GM20431 (cell line): Measurements from ENCODE around the gene KPNA6.
"Not testable (repeated sequence)": the region's sequence is repeated elsewhere in the genome, so short reads cannot be mapped to it uniquely, and the experiment has no call there.

Experiments used
- in situ Hi-C: fragments of 300-500 bp; cut with MseI, MboI; formaldehyde crosslinking; loops from one replicate; pipeline ENCODE4 v1.15.0; 2020; ENCODE audit warnings: low sequenced_read_pairs; ENCODE audit not compliant: unreplicated experiment

KPNA6 gene

DNA sequence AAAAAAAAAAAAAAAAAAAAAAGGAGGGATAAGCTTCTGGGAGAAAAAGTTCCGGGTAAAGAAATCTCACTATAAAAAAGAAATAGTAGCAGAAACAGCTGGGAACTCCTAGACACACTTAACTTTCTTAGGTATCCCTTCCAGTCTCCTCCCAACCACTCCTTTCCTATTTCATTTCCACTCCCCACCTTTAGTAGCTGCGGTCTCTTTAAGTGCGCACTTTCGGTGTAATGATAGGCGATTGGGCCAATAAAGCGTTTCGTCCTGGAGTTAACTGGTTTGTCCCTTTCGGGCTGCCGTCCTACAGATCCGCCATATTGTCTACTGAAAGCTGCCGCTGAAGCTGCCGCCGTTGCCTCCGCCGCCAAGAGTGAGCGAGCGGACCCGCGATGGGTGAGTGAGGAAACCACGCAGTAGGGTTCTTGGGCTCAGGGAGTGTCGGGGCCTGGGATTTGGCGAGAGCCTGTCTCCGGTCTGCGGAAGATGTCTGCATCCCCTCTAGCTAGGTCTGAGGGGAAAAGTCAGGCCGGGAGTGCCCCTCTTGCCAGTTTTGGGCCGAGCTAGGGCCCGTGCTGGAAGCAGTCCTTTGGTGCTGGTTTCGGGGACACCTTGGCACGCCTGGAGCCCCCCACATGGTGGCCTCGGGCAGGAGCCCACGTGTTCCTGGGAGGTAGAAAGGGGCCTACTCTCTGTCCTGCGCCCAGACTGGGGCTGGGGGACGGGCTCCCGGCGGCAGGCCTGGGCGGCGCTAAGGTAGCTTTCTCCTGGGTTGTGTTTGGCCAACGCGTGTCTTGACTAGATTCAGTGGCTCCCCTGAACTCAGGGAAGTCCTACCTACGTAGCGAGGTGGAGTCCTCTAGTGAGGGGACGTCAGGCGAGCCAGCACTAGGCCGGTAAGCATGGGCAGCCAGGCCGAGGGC lies at the start of gene KPNA6:
Gene KPNA6, plus strand, starts transcription at position 315 of the 920 bp plus-strand sequence. Its CDS starts 75 bp downstream, at position 390.
- in situ Hi-C loops: no loop called here

- in situ Hi-C loops: no loop called here
Measured at GRCh38 chr1:32060914-32061313, 46.9 kb upstream of the KPNA6 start.

GRCh38 chr1:32062867-32063230 lies 45.0 kb upstream of the KPNA6 start:
- in situ Hi-C loops: no loop called here

GRCh38 chr1:32063261-32063681 lies 44.6 kb upstream of the KPNA6 start:
- in situ Hi-C loops: no loop called here

DNA sequence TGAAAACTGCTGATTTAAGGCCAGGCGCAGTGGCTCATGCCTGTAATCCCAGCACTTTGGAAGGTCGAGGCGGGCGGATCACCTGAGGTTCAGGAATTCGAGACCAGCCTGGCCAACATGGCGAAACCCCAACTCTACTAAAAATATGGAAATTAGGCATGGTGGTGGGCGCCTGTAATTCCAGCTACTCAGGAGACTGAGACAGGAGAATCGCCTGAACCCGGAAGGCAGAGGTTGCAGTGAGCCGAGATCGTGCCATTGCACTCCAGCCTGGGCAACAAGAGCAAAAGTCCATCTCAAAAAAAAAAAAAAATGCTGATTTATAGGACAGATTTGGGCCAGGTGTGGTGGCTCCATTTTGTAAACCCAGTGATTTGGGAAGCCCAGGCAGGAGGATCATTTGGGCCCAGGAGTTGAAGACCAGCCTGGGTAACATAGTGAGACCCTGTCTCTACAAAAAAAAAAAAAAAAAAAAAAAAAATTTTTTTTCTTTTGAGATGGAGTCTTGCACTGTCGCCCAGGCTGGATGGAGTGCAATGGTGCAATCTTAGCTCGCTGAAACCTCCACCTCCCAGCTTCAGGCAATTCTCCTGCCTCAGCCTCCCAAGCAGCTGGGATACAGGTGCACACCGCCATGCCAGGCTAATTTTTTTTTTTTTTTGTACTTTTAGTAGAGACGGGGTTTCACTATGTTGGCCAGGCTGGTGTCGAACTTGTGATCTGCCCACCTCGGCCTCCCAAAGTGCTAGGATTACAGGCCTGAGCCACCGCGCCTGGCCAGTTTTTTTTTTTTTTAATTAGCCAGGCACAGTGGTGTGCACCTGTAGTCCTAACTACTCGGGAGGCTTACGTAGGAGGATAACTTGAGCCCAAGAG lies 42.0 kb upstream of the KPNA6 start:
- in situ Hi-C loops: not testable (repeated sequence)

- in situ Hi-C loops: no loop called here
Measured at GRCh38 chr1:32066489-32066873, 41.4 kb upstream of the KPNA6 start.

DNA sequence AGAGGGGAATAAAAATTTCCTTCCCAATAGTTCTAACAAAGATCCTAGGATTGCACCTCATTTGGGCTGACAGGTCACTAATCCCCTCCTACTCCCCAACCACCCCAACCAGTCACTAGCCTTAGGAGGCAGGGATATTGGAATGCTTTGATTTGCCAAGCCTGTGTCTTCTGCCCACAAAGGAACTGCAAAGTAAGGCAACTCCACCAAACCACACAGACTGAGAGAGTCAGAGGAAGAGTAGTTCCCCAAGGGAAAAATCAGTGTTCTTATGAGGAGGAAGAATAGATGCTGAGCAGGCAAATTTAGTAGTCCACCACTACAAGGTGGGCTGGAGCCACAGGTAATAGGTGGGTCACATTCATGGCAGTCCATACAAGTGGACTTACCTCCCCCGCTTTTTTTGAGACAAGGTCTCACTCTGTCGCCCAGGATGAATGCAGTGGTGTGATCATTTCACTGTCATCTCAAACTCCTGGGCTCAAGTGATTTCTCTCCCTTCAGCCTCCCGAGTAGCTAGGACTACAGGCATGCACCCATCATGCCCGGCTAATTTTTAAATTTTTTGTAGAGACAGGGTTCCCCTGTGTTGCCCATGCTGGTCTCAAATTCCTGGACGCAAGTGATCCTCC lies 38.8 kb upstream of the KPNA6 start:
- in situ Hi-C loops: no loop called here

- in situ Hi-C loops: no loop called here
Measured at GRCh38 chr1:32071758-32072621, 35.9 kb upstream of the KPNA6 start.

- in situ Hi-C loops: no loop called here
Measured at GRCh38 chr1:32072622-32073298, 35.1 kb upstream of the KPNA6 start, which contains the start of gene TMEM39B. TSS of gene TMEM39B (plus strand) at chr1:32072939. CDS start at chr1:32073048, 109 bp downstream.

- in situ Hi-C loops: no loop called here
Measured at GRCh38 chr1:32073299-32074229, 34.3 kb upstream of the KPNA6 start.

DNA sequence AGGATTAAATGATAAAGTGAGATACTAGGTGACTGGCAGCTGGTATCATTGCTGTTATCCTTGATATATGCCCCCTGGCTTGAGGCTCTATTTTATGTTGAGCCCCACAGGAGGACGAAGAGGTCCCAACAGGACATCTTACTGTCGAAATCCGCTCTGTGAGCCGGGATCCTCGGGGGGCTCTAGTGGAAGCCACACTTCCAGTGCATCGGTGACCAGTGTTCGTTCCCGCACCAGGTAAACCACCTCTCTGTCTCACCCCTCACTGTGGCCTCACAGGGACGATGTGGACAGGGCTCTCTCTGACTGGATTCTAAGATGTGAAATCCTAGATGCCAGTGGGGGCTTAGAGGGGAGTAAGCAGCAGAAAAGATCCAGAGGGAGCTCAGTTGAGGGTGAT lies 33.0 kb upstream of the KPNA6 start:
- in situ Hi-C loops: no loop called here

- in situ Hi-C loops: no loop called here
Measured at GRCh38 chr1:32077451-32077850, 30.4 kb upstream of the KPNA6 start.

- in situ Hi-C loops: no loop called here
Measured at GRCh38 chr1:32082022-32082421, 25.8 kb upstream of the KPNA6 start.

- in situ Hi-C loops: not testable (repeated sequence)
Measured at GRCh38 chr1:32086381-32086780, 21.5 kb upstream of the KPNA6 start.

- in situ Hi-C loops: no loop called here
Measured at GRCh38 chr1:32091176-32091575, 16.7 kb upstream of the KPNA6 start.

DNA sequence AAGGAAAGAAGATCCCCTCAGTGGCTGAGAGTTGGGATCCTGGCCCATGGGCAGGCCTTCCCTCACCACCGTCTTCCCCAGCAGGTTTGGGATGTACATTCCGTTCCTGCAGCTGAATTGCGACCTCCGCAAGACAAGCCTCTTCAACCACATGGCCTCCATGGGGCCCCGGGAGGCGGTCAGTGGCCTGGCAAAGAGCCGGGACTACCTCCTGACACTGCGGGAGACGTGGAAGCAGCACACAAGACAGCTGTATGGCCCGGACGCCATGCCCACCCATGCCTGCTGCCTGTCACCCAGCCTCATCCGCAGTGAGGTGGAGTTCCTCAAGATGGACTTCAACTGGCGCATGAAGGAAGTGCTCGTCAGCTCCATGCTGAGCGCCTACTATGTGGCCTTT lies 16.3 kb upstream of the KPNA6 start:
- in situ Hi-C loops: no loop called here

DNA sequence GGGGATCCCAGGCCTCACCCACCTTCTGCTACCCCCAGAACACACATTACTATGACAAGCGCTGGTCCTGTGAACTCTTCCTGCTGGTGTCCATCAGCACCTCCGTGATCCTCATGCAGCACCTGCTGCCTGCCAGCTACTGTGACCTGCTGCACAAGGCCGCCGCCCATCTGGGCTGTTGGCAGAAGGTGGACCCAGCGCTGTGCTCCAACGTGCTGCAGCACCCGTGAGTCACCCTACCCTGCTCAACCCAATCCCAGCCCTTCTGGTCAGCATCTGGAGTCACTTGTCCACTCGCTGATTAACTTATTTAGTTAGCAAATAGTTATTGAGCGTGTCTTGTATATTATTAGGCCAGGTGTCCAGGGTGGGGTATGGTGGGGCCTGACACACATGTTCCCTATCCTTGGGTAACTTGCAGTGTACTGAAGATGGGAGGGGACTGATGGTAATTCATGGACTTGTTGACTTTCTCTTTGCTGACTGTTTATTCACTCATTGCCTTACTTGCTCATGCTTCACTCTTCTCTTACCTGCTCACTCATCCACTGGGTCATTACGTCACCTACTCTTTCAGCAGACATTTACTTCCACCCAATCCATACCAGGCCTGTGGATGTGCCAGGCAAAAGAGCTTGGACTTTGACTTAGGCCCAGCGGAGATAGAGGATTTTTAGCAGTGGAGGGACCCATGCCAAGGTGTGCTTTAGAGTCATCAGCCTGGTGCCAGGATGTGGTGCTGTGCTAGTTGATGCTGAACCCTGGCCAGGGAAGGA lies 12.9 kb upstream of the KPNA6 start:
- in situ Hi-C loops: no loop called here
